Breast epithelium (tissue), 4 donors: ENCODE data around the gene MLX. TPM values are rescaled to one million over a fixed set of nuclear protein-coding genes. Genes with fewer than 3 reads are reported as not detected.
"Not testable (repeated sequence)": the region's sequence is repeated elsewhere in the genome, so short reads cannot be mapped to it uniquely, and the experiment has no call there.

Experiments used
- DNase-seq, 2 donors: peaks; one replicate each; pipeline ENCODE4 v3.0.0-alpha.2; 2019; ENCODE audit warnings: low spot score in 2 of 2
- H3K27ac ChIP-seq, 2 donors: fragments of 200-600 bp; sonication (generic) in 1 of 2; one replicate each; pipeline ENCODE4 v1.5.1; 2016 to 2019; ENCODE audit warnings: mild to moderate bottlenecking in 1 of 2
- H3K27me3 ChIP-seq, 2 donors: fragments of 200-600 bp; sonication (generic) in 1 of 2; one replicate each; pipeline versions ENCODE4 v1.5.1 to v1.6.0; 2017 to 2019; ENCODE audit warnings: control low read depth in 1 of 2, mild to moderate bottlenecking in 1 of 2
- H3K36me3 ChIP-seq: fragments of 200-600 bp; one replicate; pipeline ENCODE4 v1.5.1; 2019
- H3K4me1 ChIP-seq, 2 donors: fragments of 200-600 bp; sonication (generic); one replicate each; pipeline ENCODE4 v1.5.1; 2016 to 2019; ENCODE audit warnings: control low read depth in 1 of 2
- H3K4me3 ChIP-seq, 3 donors: fragments of 200-600 bp; sonication (generic); 1 replicate in 2 of 3; 2 replicates in 1 of 3; pipeline ENCODE4 v1.5.1; 2016 to 2019; ENCODE audit warnings: mild to moderate bottlenecking in 3 of 3, moderate library complexity in 2 of 3
- H3K9me3 ChIP-seq, 2 donors: fragments of 200-600 bp; sonication (generic) in 1 of 2; one replicate each; pipeline ENCODE4 v1.5.1; 2016 to 2019; ENCODE audit warnings: control low read depth in 1 of 2
- CTCF ChIP-seq, 3 donors: fragments of 450-650 bp; IDR thresholded peaks; one replicate each; pipeline ENCODE4 v1.5.1; 2016 to 2017; ENCODE audit warnings: antibody characterized with exemption in 3 of 3, mild to moderate bottlenecking in 3 of 3, moderate library complexity in 3 of 3
- POLR2A ChIP-seq: fragments of 450-650 bp; IDR thresholded peaks from one replicate; pipeline ENCODE4 v1.6.1; 2016; ENCODE audit warnings: antibody characterized with exemption, mild to moderate bottlenecking, moderate library complexity
- POLR2AphosphoS5 ChIP-seq, 3 donors: sonication (generic); formaldehyde crosslinking; IDR thresholded peaks; one replicate each; pipeline ENCODE4 v1.6.1; 2017; ENCODE audit warnings: antibody characterized with exemption in 3 of 3
- intact Hi-C: fragments of 100-400 bp; cut with DNase I; formaldehyde crosslinking; loops from one replicate; pipeline ENCODE4 v1.15.1; 2023; ENCODE audit warnings: low total_unique reads
- total RNA-seq, 3 donors: library from RNA; depleted of rRNA; stranded (reverse); fragments of >200 nt; gene quantifications; one replicate each; pipeline ENCODE4 v1.1.0, GENCODE V29; 2016

Gene MLX
- total RNA-seq, 3 donors from 2014 or later: 27.2 to 49.8 (median 39.4) TPM

DNA sequence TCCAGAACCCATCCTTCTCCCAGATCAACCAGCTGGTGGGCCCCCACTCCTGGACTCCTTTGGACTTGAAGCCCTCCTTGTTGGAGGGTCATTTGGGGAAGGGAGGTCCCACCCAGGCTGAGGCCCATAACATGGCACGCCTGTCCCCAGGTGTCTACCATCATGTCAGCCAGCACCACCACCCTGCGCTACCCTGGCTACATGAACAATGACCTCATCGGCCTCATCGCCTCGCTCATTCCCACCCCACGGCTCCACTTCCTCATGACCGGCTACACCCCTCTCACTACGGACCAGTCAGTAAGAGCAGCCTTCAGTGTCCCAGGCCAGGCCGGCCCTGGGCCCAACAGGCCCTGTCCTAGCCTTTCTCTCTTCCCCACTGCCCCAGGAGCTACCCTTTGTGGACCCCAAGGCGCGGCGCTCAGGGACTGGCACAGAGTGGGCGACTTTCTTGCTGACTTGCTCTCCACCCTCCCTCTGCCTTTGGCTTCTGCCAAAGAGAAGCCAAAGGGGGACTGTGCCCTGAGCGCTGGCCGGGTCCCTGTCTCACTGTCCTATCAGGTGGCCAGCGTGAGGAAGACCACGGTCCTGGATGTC is 46.9 kb downstream of the MLX start:
- no peak for DNase-seq
- no peak for TF ChIP-seq CTCF (IDR thresholded peaks at IDR 0.05)
- TF ChIP-seq POLR2AphosphoS5 (IDR thresholded peaks at IDR 0.05): no peak
- no peak for TF ChIP-seq POLR2A
- H3K27ac ChIP-seq: no peak overlapping the region
- no peaks in the 10 kb centered on the region for H3K9me3 ChIP-seq
- intact Hi-C loops: no loop called here
- H3K27me3 ChIP-seq: no peaks in the 10 kb centered on the region
- no peaks in the 10 kb centered on the region for H3K36me3 ChIP-seq
- H3K4me3 ChIP-seq: no peak overlapping the region
- H3K4me1 ChIP-seq: no peaks in the 10 kb centered on the region

DNA sequence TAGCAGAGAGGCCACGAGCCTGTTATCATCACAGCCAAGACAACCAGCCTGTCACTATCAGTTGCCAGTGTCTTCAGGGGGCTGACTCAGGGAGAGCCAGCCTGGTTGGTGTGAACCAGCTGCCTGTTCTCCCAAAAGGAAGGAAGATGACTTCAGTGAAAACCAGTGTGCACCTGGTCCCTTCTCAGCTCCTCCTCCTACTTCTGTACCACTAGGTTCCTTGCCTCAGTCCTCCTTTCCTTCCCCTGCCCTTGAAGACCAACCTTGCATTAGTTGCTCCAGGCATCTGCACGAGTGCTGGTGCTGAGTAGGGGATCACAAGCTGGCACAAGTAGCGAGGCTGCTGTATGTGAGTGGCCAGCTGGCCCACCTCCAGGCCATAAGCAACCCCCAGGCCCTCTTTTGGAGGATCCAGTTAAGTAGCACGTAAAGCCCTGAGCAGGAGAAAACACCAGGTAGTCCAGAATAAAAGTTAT is 51.1 kb downstream of the MLX start:
- no peak overlapping the region for H3K4me3 ChIP-seq
- no peaks in the 10 kb centered on the region for H3K27me3 ChIP-seq
- H3K36me3 ChIP-seq: no peaks in the 10 kb centered on the region
- H3K9me3 ChIP-seq: no peaks in the 10 kb centered on the region
- H3K27ac ChIP-seq: peak overlapping the region; percentile 5 to 52
- TF ChIP-seq CTCF (IDR thresholded peaks at IDR 0.05) (no peak), POLR2A (no peak), POLR2AphosphoS5 (IDR thresholded peaks at IDR 0.05) (no peak)
- intact Hi-C loops: loop anchor here (2.0 kb wide), 1 partner anchor 59 kb away; the partner anchor contains the start of gene PLEKHH3
- no peak for DNase-seq
- H3K4me1 ChIP-seq: no peaks in the 10 kb centered on the region

- Histone ChIP-seq H3K36me3 (no peaks in the 10 kb centered on the region), H3K4me1 (no peaks in the 10 kb centered on the region), H3K9me3 (no peaks in the 10 kb centered on the region), H3K4me3 (no peak overlapping the region), H3K27me3 (no peaks in the 10 kb centered on the region), H3K27ac (peak overlapping the region; percentile 5 to 52)
- intact Hi-C loops: loop anchor here (2.0 kb wide), 1 partner anchor 58 kb away; the partner anchor contains the start of gene PLEKHH3
- peak in 1 of 2 donors; percentile 60 for DNase-seq
- TF ChIP-seq POLR2AphosphoS5 (IDR thresholded peaks at IDR 0.05): peak in 1 of 3 donors; percentile 16
- no peak for TF ChIP-seq POLR2A
- peak in 2 of 3 donors; percentile 12 to 37 for TF ChIP-seq CTCF (IDR thresholded peaks at IDR 0.05)
Measured at GRCh38 chr17:42618442-42619150, 51.7 kb downstream of the MLX start.

- DNase-seq, intact Hi-C loops, H3K27me3 ChIP-seq, H3K4me3 ChIP-seq, H3K36me3 ChIP-seq, H3K27ac ChIP-seq, H3K4me1 ChIP-seq, H3K9me3 ChIP-seq: not testable (repeated sequence)
Measured at GRCh38 chr17:42621987-42622386, 55.1 kb downstream of the MLX start.

Other genes with a start within 250 kb of the MLX start
- 100 to 1,000 TPM; 193 to 322 (median 238) TPM for gene STAT3, start 178.7 kb upstream of the MLX start, total RNA-seq
- 100 to 1,000 TPM; 288 to 554 (median 306) TPM for gene CAVIN1, start 143.8 kb upstream of the MLX start, total RNA-seq
- gene ATP6V0A1, start 108.2 kb upstream of the MLX start, total RNA-seq: 10 to 100 TPM; 53.1 to 74.5 (median 60.0) TPM
- gene NAGLU, start 30.9 kb upstream of the MLX start, total RNA-seq: 100 to 1,000 TPM in 1 of 3 donors, 10 to 100 TPM in 2; 42.9 to 101 (median 48.4) TPM
- 1 to 10 TPM; 1.2 to 5.6 (median 1.8) TPM for gene HSD17B1, start 14.2 kb upstream of the MLX start, total RNA-seq
- 10 to 100 TPM; 21.4 to 48.1 (median 26.9) TPM for gene COASY, start 5.0 kb upstream of the MLX start, total RNA-seq
- gene PSMC3IP, start 10.6 kb downstream of the MLX start, total RNA-seq: 1 to 10 TPM; 3.3 to 4.2 (median 3.5) TPM
- 10 to 100 TPM; 58.7 to 85.8 (median 62.4) TPM for gene RETREG3, start 42.3 kb downstream of the MLX start, total RNA-seq
- gene TUBG1, start 42.6 kb downstream of the MLX start, total RNA-seq: 10 to 100 TPM; 20.5 to 34.4 (median 22.8) TPM
- gene TUBG2, start 92.2 kb downstream of the MLX start, total RNA-seq: 10 to 100 TPM; 19.2 to 27.9 (median 26.1) TPM
- 10 to 100 TPM; 15.4 to 32.2 (median 24.6) TPM for gene PLEKHH3, start 109.9 kb downstream of the MLX start, total RNA-seq
- gene CCR10, start 114.7 kb downstream of the MLX start, total RNA-seq: 1 to 10 TPM; 1.6 to 4.6 (median 1.9) TPM
- gene CNTNAP1, start 115.4 kb downstream of the MLX start, total RNA-seq: 1 to 10 TPM; 1.8 to 4.9 (median 3.7) TPM
- gene EZH1, start 177.9 kb downstream of the MLX start, total RNA-seq: 10 to 100 TPM; 50.8 to 91.1 (median 70.1) TPM
- gene RAMP2, start 194.1 kb downstream of the MLX start, total RNA-seq: 100 to 1,000 TPM in 1 of 3 donors, 10 to 100 TPM in 2; 17.9 to 245 (median 29.5) TPM
- gene VPS25, start 206.3 kb downstream of the MLX start, total RNA-seq: 10 to 100 TPM; 53.4 to 70.4 (median 61.9) TPM
- gene WNK4, start 213.5 kb downstream of the MLX start, total RNA-seq: 1 to 10 TPM in 1 of 3 donors, under 1 TPM in 2; 0.16 to 4.1 (median 0.66) TPM
- gene COA3, start 231.6 kb downstream of the MLX start, total RNA-seq: 10 to 100 TPM; 52.6 to 74.1 (median 72.8) TPM
- gene CNTD1, start 231.8 kb downstream of the MLX start, total RNA-seq: under 1 TPM in 1 of 3 donors, not detected in 2; 0.59 TPM